Nephron (organoid): Measurements from ENCODE around the gene DYNC1LI2.
"Not testable (repeated sequence)": the region's sequence is repeated elsewhere in the genome, so short reads cannot be mapped to it uniquely, and the experiment has no call there.

Experiments used
- H3K27ac Mint-ChIP-seq, 3 experiments: 2 replicates each; pipeline ENCODE4 v1.8.0; 2020; ENCODE audit warnings: mixed read lengths in 3 of 3, mild to moderate bottlenecking in 2 of 3, moderate library complexity in 1 of 3
- H3K27me3 Mint-ChIP-seq: 2 replicates; pipeline ENCODE4 v1.8.0; 2021; ENCODE audit warnings: low read depth, mild to moderate bottlenecking, moderate library complexity, mixed read lengths
- H3K36me3 Mint-ChIP-seq: 2 replicates; pipeline ENCODE4 v1.8.0; 2020; ENCODE audit warnings: low read depth, mixed read lengths
- H3K4me1 Mint-ChIP-seq: 2 replicates; pipeline ENCODE4 v1.8.0; 2020; ENCODE audit warnings: mixed read lengths
- H3K4me3 Mint-ChIP-seq, 3 experiments: 2 replicates each; pipeline ENCODE4 v1.8.0; 2020; ENCODE audit warnings: mild to moderate bottlenecking in 3 of 3, mixed read lengths in 3 of 3, moderate library complexity in 2 of 3
- H3K9me3 Mint-ChIP-seq: 2 replicates; pipeline ENCODE4 v1.8.0; 2020; ENCODE audit warnings: mixed read lengths
- TF ChIP-seq, protein P1 (sequence below), 3 experiments: fragments of 200-600 bp; sonication (generic); IDR thresholded peaks; one replicate each; pipeline ENCODE4 v1.5.0; 2021; ENCODE audit warnings: antibody characterized with exemption in 3 of 3; ENCODE audit not compliant: unreplicated experiment in 3 of 3

DYNC1LI2 gene

DNA sequence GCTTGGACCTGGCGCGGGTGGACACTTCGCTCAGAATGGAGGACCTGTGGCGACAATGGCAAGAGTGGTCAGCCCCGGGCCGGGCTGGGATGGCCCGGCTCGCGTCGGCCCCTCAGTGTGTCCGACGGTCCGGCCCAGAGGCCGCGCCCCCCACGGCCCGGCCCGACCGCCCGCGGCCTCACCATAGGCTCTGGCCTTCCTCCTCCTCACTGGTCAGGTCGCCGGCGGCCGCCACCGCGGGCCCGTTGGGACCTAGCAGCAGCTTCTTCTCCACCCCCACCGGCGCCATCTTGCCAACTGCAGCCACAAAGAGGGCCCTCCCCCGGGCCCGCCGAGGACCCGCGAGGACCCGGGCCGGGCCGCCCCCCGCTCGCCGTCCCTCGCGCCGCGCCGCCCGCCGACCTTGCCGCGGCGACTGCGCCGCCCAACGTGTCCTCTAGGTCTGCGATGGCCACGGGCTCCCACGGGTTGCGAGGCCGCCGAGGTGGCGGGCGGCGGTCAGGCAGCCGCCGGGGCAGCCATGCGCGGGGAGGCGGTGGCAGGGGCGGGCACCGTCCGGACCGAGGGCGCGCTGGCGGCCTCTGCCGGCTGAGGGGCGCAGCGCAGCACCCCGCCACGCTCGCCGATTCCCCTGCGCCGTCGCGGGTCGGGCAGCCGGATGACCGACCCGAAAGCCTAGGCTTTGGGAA, at the start of gene DYNC1LI2:
DYNC1LI2 (minus strand) TSS at position 307 of the 689 bp plus-strand sequence; CDS start at position 289, 18 bp downstream.
- Mint-ChIP-seq H3K9me3 (no peaks in the 10 kb centered on the region), H3K27ac (peak within 1 kb of the TSS; percentile 83 to 98 (median 97)), H3K27me3 (peaks cover 14% of the 10 kb centered on the region), H3K36me3 (peaks cover 29% of the 10 kb centered on the region), H3K4me3 (peak within 1 kb of the TSS; percentile 86 to 91 (median 91)), H3K4me1 (peaks cover 31% of the 10 kb centered on the region)
- TF ChIP-seq, protein P1, sequence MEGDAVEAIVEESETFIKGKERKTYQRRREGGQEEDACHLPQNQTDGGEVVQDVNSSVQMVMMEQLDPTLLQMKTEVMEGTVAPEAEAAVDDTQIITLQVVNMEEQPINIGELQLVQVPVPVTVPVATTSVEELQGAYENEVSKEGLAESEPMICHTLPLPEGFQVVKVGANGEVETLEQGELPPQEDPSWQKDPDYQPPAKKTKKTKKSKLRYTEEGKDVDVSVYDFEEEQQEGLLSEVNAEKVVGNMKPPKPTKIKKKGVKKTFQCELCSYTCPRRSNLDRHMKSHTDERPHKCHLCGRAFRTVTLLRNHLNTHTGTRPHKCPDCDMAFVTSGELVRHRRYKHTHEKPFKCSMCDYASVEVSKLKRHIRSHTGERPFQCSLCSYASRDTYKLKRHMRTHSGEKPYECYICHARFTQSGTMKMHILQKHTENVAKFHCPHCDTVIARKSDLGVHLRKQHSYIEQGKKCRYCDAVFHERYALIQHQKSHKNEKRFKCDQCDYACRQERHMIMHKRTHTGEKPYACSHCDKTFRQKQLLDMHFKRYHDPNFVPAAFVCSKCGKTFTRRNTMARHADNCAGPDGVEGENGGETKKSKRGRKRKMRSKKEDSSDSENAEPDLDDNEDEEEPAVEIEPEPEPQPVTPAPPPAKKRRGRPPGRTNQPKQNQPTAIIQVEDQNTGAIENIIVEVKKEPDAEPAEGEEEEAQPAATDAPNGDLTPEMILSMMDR (IDR thresholded peaks at IDR 0.05; ENCODE audit: unreplicated experiment in 3 of 3) = peak; percentile 80 to 91 (median 89)

DNA sequence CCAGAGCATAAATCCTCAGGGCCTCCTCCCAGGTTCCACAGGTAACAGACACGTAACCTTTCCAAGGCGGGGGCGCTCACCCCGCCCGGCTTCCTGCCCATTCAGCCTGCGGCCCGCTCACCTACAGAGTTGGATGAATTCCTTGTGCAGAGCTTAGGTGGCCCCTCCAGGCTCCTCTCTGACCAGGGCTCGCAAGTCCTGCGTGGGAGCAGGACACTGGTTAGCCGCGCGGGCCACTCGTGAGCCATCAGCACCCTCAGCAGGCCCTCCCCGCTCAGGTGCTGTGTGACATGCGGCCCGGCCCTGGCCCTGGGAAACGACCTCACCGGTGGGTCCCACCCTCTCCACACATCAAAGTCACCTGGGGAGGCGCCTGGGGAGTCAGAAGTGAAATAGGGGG, 49.4 kb upstream of the DYNC1LI2 start:
- H3K4me1 Mint-ChIP-seq = peaks cover 10% of the 10 kb centered on the region
- H3K9me3 Mint-ChIP-seq = no peaks in the 10 kb centered on the region
- TF ChIP-seq, protein P1 (IDR thresholded peaks at IDR 0.05; ENCODE audit: unreplicated experiment in 3 of 3) = no peak
- no peaks in the 10 kb centered on the region for H3K27me3 Mint-ChIP-seq
- no peak overlapping the region for H3K27ac Mint-ChIP-seq
- peaks cover 37% of the 10 kb centered on the region for H3K36me3 Mint-ChIP-seq
- H3K4me3 Mint-ChIP-seq = no peak overlapping the region

DNA sequence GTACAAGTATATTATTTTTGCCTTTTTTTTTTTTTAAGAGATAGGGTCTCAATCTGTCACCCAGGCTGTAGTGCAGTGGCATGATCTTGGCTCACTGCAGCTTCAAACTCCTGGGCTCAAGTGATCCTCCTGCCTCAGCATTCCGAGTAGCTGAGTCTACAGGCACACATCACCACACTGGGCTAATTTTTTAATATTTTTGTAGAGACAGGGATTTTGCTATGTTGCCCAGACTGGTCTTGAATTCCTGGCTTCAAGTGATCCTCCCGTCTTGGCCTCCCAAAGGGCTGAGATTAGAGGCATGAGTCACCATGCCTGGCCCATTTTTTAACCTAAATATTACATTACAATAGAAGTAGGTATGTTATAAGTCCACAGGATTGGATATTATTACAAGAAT, 46.8 kb upstream of the DYNC1LI2 start:
- H3K27ac Mint-ChIP-seq = no peak overlapping the region
- H3K36me3 Mint-ChIP-seq = peaks cover 12% of the 10 kb centered on the region
- H3K9me3 Mint-ChIP-seq = no peaks in the 10 kb centered on the region
- no peak overlapping the region for H3K4me3 Mint-ChIP-seq
- H3K27me3 Mint-ChIP-seq = peaks cover 4% of the 10 kb centered on the region
- H3K4me1 Mint-ChIP-seq = no peaks in the 10 kb centered on the region
- TF ChIP-seq, protein P1 (IDR thresholded peaks at IDR 0.05; ENCODE audit: unreplicated experiment in 3 of 3) = no peak

DNA sequence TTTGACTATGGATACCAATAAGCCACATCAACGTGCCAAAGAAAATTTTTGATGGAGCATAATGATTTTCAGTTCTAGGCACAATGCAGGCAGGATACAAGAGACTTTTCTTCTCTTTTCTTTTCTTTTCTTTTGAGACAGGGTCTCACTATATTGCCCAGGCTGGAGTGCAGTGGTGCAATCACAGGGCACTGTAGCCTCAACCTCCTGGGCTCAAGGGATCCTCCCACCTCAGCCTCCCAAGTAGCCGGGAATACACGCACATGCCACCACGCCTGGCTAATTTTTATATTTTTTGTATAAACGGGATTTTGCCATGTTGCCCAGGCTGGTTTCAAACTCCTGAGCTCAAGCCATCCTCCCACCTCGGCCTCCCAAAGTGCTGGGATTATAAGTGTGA, 42.6 kb upstream of the DYNC1LI2 start:
- not testable (repeated sequence) for H3K9me3 Mint-ChIP-seq, H3K4me1 Mint-ChIP-seq, H3K4me3 Mint-ChIP-seq, H3K27ac Mint-ChIP-seq, H3K36me3 Mint-ChIP-seq
- H3K27me3 Mint-ChIP-seq = peaks cover 11% of the 10 kb centered on the region

DNA sequence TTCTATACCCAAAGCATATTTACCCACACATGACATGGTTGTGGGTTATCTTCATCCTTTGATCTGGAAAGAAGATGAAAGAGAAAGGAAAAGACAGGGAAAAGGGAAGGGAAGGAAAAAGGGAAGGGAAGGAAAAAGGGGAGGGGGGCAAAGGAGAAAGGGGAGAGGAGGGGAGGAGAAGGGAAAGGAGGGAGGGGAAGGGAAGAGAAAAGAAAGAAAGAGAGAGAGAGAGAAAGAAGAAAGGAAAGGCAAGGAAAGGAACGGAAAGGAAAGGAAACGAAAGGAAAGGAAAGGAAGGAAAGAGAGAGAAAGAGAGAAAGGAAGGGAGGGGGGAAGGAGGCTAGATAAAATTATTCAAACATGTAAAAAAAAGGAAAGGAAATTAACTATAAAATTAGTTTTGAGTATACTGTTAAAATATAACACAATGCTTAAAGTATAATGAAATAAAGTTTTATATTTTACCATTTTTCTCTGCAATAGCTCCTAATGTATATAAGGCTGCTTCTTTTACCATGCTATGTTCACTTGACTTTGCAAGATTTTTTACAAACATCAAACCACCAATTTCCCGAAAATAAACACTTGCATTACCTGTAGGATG, 38.8 kb upstream of the DYNC1LI2 start:
- Mint-ChIP-seq H3K4me1 (no peaks in the 10 kb centered on the region), H3K9me3 (no peaks in the 10 kb centered on the region), H3K4me3 (no peak overlapping the region), H3K27me3 (peaks cover 11% of the 10 kb centered on the region), H3K27ac (no peak overlapping the region), H3K36me3 (no peaks in the 10 kb centered on the region)
- TF ChIP-seq, protein P1 (IDR thresholded peaks at IDR 0.05; ENCODE audit: unreplicated experiment in 3 of 3) = no peak

DNA sequence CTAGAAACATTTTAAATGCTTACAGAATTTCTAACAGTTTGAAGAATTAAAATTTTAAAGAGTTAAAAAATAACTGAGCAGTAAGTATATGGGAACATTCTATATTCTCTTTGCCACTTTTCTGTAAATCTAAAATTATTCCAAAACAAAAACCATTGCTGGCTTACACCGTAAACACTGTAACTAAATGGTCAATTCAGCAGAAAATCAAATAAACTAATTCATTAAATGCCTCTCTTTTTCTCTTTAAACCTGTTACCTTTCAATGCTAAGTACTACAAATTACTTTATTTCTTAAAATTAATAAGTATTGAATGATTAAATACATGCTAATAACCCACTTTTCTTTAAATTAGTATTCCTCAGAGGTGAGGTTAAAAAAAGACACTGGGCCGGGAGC, 36.0 kb upstream of the DYNC1LI2 start:
- no peak overlapping the region for H3K27ac Mint-ChIP-seq
- no peak overlapping the region for H3K4me3 Mint-ChIP-seq
- TF ChIP-seq, protein P1 (IDR thresholded peaks at IDR 0.05; ENCODE audit: unreplicated experiment in 3 of 3) = no peak
- peaks cover 7% of the 10 kb centered on the region for H3K27me3 Mint-ChIP-seq
- H3K36me3 Mint-ChIP-seq = no peaks in the 10 kb centered on the region
- H3K9me3 Mint-ChIP-seq = no peaks in the 10 kb centered on the region
- H3K4me1 Mint-ChIP-seq = no peaks in the 10 kb centered on the region
